ENCODE results near the gene RANBP17.

DNA sequence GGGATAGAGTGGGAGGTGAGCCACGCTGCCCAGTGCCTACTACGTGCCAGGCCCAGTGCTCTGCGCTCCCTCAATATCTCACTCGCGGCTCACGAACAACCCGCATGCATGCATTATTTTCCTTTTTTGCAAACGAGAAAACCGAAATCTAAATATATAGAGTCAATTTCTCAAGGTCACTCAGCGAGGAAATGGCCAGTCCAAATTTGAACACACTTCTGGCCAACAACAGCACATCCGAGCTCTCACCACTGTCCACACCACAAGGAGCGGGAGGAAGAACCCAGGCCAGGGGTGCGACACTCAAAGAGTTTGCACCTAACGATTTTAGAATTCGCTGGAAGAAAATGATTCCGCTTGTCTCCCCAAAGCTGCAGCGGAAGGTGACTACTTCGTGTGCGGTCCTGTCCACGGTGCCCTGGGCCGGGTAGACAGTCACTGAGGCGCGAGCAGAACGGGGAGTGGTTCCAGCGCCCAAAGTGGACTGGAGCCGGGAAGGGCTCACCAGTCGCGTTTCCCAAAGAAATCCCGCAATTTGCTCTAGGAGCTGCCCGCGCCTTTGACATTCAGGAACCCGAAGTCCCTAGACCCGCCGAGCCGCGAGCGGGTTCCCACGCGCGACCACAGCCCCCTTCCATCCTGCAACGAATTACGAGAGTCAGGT, 446.1 kb downstream of the RANBP17 start:
- TF ChIP-seq, protein P1, sequence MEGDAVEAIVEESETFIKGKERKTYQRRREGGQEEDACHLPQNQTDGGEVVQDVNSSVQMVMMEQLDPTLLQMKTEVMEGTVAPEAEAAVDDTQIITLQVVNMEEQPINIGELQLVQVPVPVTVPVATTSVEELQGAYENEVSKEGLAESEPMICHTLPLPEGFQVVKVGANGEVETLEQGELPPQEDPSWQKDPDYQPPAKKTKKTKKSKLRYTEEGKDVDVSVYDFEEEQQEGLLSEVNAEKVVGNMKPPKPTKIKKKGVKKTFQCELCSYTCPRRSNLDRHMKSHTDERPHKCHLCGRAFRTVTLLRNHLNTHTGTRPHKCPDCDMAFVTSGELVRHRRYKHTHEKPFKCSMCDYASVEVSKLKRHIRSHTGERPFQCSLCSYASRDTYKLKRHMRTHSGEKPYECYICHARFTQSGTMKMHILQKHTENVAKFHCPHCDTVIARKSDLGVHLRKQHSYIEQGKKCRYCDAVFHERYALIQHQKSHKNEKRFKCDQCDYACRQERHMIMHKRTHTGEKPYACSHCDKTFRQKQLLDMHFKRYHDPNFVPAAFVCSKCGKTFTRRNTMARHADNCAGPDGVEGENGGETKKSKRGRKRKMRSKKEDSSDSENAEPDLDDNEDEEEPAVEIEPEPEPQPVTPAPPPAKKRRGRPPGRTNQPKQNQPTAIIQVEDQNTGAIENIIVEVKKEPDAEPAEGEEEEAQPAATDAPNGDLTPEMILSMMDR (IDR thresholded peaks at IDR 0.05): no peak
- TF ChIP-seq POLR2A (IDR thresholded peaks at IDR 0.05): no peak

All from lower leg skin (tissue), 3 donors.